HEK293 (cell line): ENCODE data around the gene CADM4.

Experiments used
- GLI2 ChIP-seq: fragments of 450-650 bp; formaldehyde crosslinking; IDR thresholded peaks from 2 replicates; pipeline ENCODE4; 2017; ENCODE audit warnings: missing biosample characterization, missing genetic modification characterization, low read depth, borderline replicate concordance
- HIC1 ChIP-seq: fragments of 450-650 bp; formaldehyde crosslinking; IDR thresholded peaks from 2 replicates; pipeline ENCODE4 v1.5.1; 2016; ENCODE audit warnings: missing biosample characterization, missing genetic modification characterization
- HOXC10 ChIP-seq: sonication (generic); formaldehyde crosslinking; IDR thresholded peaks from 2 replicates; pipeline ENCODE4 v1.8.1; 2023; ENCODE audit warnings: mild to moderate bottlenecking, missing genetic modification reagents
- HOXD13 ChIP-seq: sonication (generic); formaldehyde crosslinking; IDR thresholded peaks from 2 replicates; pipeline ENCODE4 v1.8.0; 2022; ENCODE audit warnings: missing genetic modification reagents, borderline replicate concordance
- PRDM1 ChIP-seq: fragments of 450-650 bp; formaldehyde crosslinking; IDR thresholded peaks from 2 replicates; pipeline ENCODE4; 2016; ENCODE audit warnings: missing biosample characterization, missing genetic modification characterization
- PRDM6 ChIP-seq: fragments of 450-650 bp; formaldehyde crosslinking; IDR thresholded peaks from 2 replicates; pipeline ENCODE4 v1.5.1; 2017; ENCODE audit warnings: missing biosample characterization, missing genetic modification characterization
- SALL2 ChIP-seq: fragments of 450-650 bp; formaldehyde crosslinking; IDR thresholded peaks from 2 replicates; pipeline ENCODE4 v1.5.0; 2017; ENCODE audit warnings: missing biosample characterization, mild to moderate bottlenecking, missing genetic modification characterization, borderline replicate concordance
- SP7 ChIP-seq: fragments of 450-650 bp; formaldehyde crosslinking; IDR thresholded peaks from 2 replicates; pipeline ENCODE4 v1.5.1; 2016; ENCODE audit warnings: missing biosample characterization, missing genetic modification characterization
- ZBTB48 ChIP-seq: fragments of 450-650 bp; formaldehyde crosslinking; IDR thresholded peaks from 2 replicates; pipeline ENCODE4 v1.5.1; 2016; ENCODE audit warnings: missing biosample characterization, missing genetic modification characterization
- ZBTB7A ChIP-seq: fragments of 450-650 bp; formaldehyde crosslinking; IDR thresholded peaks from 2 replicates; pipeline ENCODE4 v1.5.1; 2016; ENCODE audit warnings: low read depth, missing biosample characterization, missing genetic modification characterization
- ZFP3 ChIP-seq: fragments of 450-650 bp; formaldehyde crosslinking; IDR thresholded peaks from 2 replicates; pipeline ENCODE4 v1.5.1; 2016; ENCODE audit warnings: low read depth, missing biosample characterization, missing genetic modification characterization
- ZNF138 ChIP-seq: fragments of 450-650 bp; formaldehyde crosslinking; IDR thresholded peaks from 2 replicates; pipeline ENCODE4 v1.5.1; 2016; ENCODE audit warnings: missing biosample characterization, missing genetic modification characterization, borderline replicate concordance
- ZNF146 ChIP-seq: fragments of 450-650 bp; formaldehyde crosslinking; IDR thresholded peaks from 2 replicates; pipeline ENCODE4 v1.5.1; 2016; ENCODE audit warnings: missing biosample characterization, missing genetic modification characterization
- ZNF18 ChIP-seq: fragments of 450-650 bp; formaldehyde crosslinking; IDR thresholded peaks from 2 replicates; pipeline ENCODE4 v1.5.1; 2016; ENCODE audit warnings: missing biosample characterization, missing genetic modification characterization
- ZNF239 ChIP-seq: fragments of 450-650 bp; formaldehyde crosslinking; IDR thresholded peaks from 2 replicates; pipeline ENCODE4 v1.5.1; 2016; ENCODE audit warnings: missing biosample characterization, missing genetic modification characterization
- ZNF26 ChIP-seq: fragments of 450-650 bp; formaldehyde crosslinking; IDR thresholded peaks from 2 replicates; pipeline ENCODE4 v1.5.1; 2016; ENCODE audit warnings: missing biosample characterization, missing genetic modification characterization
- ZNF362 ChIP-seq: fragments of 450-650 bp; formaldehyde crosslinking; IDR thresholded peaks from 2 replicates; pipeline ENCODE4 v1.5.1; 2016; ENCODE audit warnings: missing biosample characterization, missing genetic modification characterization
- ZNF433 ChIP-seq: fragments of 450-650 bp; formaldehyde crosslinking; IDR thresholded peaks from 2 replicates; pipeline ENCODE4 v1.5.1; 2016; ENCODE audit warnings: missing biosample characterization, missing genetic modification characterization, low read depth
- ZNF510 ChIP-seq: fragments of 450-650 bp; formaldehyde crosslinking; IDR thresholded peaks from 2 replicates; pipeline ENCODE4 v1.5.1; 2018; ENCODE audit warnings: mild to moderate bottlenecking, missing genetic modification characterization, missing biosample characterization; ENCODE audit not compliant: insufficient replicate concordance
- ZNF514 ChIP-seq: fragments of 450-650 bp; formaldehyde crosslinking; IDR thresholded peaks from 2 replicates; pipeline ENCODE4 v1.5.1; 2016; ENCODE audit warnings: missing biosample characterization, missing genetic modification characterization
- ZNF544 ChIP-seq: fragments of 450-650 bp; formaldehyde crosslinking; IDR thresholded peaks from 2 replicates; pipeline ENCODE4 v1.5.0; 2017; ENCODE audit warnings: missing biosample characterization, missing genetic modification characterization
- ZNF600 ChIP-seq: fragments of 450-650 bp; formaldehyde crosslinking; IDR thresholded peaks from 2 replicates; pipeline ENCODE4 v1.5.1; 2016; ENCODE audit warnings: missing biosample characterization, missing genetic modification characterization
- ZNF626 ChIP-seq: fragments of 450-650 bp; sonication (Bioruptor Pico); formaldehyde crosslinking; IDR thresholded peaks from 2 replicates; pipeline ENCODE4 v1.5.1; 2018; ENCODE audit warnings: missing biosample characterization, missing genetic modification characterization, inconsistent platforms
- ZNF670 ChIP-seq: fragments of 450-650 bp; formaldehyde crosslinking; IDR thresholded peaks from 2 replicates; pipeline ENCODE4 v1.5.1; 2016; ENCODE audit warnings: missing biosample characterization, missing genetic modification characterization, low read depth
- TF ChIP-seq, protein P1 (sequence below): fragments of 450-650 bp; formaldehyde crosslinking; conservative IDR thresholded peaks from 2 replicates; pipeline ENCODE4 v1.5.1; 2016; ENCODE audit warnings: low read depth, missing biosample characterization, missing genetic modification characterization
- TF ChIP-seq, protein P2 (sequence below): fragments of 450-650 bp; formaldehyde crosslinking; IDR thresholded peaks from 2 replicates; pipeline ENCODE4 v1.5.1; 2017; ENCODE audit warnings: missing biosample characterization, missing genetic modification characterization

Gene CADM4

GRCh38 chr19:43619262-43620060 lies 20.2 kb downstream of the CADM4 start, which contains the start of gene ZNF428 (continued):
- TF ChIP-seq HIC1 (tag by site-specific recombination) (peak; percentile 37; the same call in 1 of the 2 replicates), ZNF26 (tag by site-specific recombination) (no peak), SALL2 (tag by site-specific recombination) (no peak), ZNF18 (tag by site-specific recombination) (no peak; the same call in 1 of the 2 replicates), SP7 (peak; percentile 80; the same call in 1 of the 2 replicates), PRDM1 (tag by site-specific recombination) (no peak), ZNF362 (tag by site-specific recombination) (no peak), PRDM6 (tag by site-specific recombination) (no peak), ZBTB7A (peak; percentile 89; the same call in 1 of the 2 replicates), ZNF544 (tag by site-specific recombination) (no peak), ZNF510 (no peak), ZBTB48 (peak; percentile 32; the same call in 1 of the 2 replicates), ZNF670 (tag by site-specific recombination) (no peak), ZNF433 (tag by site-specific recombination) (no peak), HOXD13 (CRISPR knock-in tag) (no peak), ZNF514 (no peak), ZNF138 (tag by site-specific recombination) (no peak), ZNF239 (tag by site-specific recombination) (no peak), ZFP3 (no peak), HOXC10 (no peak), ZNF626 (tag by site-specific recombination) (no peak), GLI2 (tag by site-specific recombination) (no peak), ZNF146 (tag by site-specific recombination) (no peak; the same call in 1 of the 2 replicates), ZNF600 (tag by site-specific recombination) (peak; percentile 90)
- TF ChIP-seq, protein P1, sequence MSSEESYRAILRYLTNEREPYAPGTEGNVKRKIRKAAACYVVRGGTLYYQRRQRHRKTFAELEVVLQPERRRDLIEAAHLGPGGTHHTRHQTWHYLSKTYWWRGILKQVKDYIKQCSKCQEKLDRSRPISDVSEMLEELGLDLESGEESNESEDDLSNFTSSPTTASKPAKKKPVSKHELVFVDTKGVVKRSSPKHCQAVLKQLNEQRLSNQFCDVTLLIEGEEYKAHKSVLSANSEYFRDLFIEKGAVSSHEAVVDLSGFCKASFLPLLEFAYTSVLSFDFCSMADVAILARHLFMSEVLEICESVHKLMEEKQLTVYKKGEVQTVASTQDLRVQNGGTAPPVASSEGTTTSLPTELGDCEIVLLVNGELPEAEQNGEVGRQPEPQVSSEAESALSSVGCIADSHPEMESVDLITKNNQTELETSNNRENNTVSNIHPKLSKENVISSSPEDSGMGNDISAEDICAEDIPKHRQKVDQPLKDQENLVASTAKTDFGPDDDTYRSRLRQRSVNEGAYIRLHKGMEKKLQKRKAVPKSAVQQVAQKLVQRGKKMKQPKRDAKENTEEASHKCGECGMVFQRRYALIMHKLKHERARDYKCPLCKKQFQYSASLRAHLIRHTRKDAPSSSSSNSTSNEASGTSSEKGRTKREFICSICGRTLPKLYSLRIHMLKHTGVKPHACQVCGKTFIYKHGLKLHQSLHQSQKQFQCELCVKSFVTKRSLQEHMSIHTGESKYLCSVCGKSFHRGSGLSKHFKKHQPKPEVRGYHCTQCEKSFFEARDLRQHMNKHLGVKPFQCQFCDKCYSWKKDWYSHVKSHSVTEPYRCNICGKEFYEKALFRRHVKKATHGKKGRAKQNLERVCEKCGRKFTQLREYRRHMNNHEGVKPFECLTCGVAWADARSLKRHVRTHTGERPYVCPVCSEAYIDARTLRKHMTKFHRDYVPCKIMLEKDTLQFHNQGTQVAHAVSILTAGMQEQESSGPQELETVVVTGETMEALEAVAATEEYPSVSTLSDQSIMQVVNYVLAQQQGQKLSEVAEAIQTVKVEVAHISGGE, result peak; percentile 69
- TF ChIP-seq, protein P2, sequence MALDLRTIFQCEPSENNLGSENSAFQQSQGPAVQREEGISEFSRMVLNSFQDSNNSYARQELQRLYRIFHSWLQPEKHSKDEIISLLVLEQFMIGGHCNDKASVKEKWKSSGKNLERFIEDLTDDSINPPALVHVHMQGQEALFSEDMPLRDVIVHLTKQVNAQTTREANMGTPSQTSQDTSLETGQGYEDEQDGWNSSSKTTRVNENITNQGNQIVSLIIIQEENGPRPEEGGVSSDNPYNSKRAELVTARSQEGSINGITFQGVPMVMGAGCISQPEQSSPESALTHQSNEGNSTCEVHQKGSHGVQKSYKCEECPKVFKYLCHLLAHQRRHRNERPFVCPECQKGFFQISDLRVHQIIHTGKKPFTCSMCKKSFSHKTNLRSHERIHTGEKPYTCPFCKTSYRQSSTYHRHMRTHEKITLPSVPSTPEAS (tag by site-specific recombination), result peak; percentile 8; the same call in 1 of the 2 replicates
